Coronary artery (tissue), 2 donors: ENCODE data around the gene FKBP5.
A peak's percentile ranks its signal among the peaks of the same experiment; 100 is the strongest.

ENCODE experiments used
- DNase-seq: peaks from one replicate; pipeline ENCODE4 v3.0.0-alpha.2; 2017; ENCODE audit warnings: low spot score
- H3K27ac ChIP-seq, 2 donors: fragments of 200-600 bp; sonication (generic); one replicate each; pipeline ENCODE4 v1.5.1; 2016 to 2019
- H3K4me3 ChIP-seq: fragments of 200-600 bp; sonication (generic); 2 replicates; pipeline ENCODE4 v1.5.1; 2016; ENCODE audit warnings: mild to moderate bottlenecking, moderate library complexity
- TF ChIP-seq, protein P1 (sequence below): fragments of 200-600 bp; sonication (generic); IDR thresholded peaks from one replicate; pipeline ENCODE4 v1.5.1; 2019; ENCODE audit warnings: antibody characterized with exemption

The FKBP5 gene

GRCh38 chr6:35633579-35634089, 55.1 kb downstream of the FKBP5 start:
- H3K27ac ChIP-seq = peak overlapping the region in 1 of 2 donors; percentile 1
- TF ChIP-seq, protein P1, sequence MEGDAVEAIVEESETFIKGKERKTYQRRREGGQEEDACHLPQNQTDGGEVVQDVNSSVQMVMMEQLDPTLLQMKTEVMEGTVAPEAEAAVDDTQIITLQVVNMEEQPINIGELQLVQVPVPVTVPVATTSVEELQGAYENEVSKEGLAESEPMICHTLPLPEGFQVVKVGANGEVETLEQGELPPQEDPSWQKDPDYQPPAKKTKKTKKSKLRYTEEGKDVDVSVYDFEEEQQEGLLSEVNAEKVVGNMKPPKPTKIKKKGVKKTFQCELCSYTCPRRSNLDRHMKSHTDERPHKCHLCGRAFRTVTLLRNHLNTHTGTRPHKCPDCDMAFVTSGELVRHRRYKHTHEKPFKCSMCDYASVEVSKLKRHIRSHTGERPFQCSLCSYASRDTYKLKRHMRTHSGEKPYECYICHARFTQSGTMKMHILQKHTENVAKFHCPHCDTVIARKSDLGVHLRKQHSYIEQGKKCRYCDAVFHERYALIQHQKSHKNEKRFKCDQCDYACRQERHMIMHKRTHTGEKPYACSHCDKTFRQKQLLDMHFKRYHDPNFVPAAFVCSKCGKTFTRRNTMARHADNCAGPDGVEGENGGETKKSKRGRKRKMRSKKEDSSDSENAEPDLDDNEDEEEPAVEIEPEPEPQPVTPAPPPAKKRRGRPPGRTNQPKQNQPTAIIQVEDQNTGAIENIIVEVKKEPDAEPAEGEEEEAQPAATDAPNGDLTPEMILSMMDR = no peak
- no peak overlapping the region for H3K4me3 ChIP-seq
- DNase-seq = no peak

DNA sequence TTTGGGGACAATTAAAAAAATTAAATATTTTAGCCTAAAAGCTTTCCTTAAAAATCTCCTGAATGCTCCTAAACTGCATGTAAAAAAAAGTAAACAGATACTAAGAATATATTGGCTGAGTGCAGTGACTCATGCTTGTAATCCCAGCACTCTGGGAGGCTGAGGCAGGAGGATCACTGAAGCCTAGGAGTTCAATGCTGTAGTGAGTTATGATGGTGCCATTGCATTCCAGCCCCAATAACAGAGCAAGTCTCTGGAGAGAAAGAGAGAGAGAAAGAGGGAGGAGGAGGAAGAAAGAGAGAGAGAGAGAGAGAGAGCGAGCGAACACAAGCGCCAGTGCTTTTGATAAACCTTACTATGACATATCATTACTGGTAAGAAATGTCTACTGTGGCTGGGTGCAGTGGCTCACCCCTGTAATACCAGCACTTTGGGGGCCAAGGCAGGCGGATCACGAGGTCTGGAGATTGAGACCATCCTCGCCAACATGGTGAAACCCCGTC, 58.8 kb downstream of the FKBP5 start:
- TF ChIP-seq, protein P1 = no peak
- Histone ChIP-seq H3K4me3 (no peak overlapping the region), H3K27ac (no peak overlapping the region)
- DNase-seq = no peak

GRCh38 chr6:35626401-35626800, 62.3 kb downstream of the FKBP5 start:
- TF ChIP-seq, protein P1 = no peak
- Histone ChIP-seq H3K4me3 (no peak overlapping the region), H3K27ac (no peak overlapping the region)
- DNase-seq = no peak

- no peak overlapping the region for H3K4me3 ChIP-seq
- DNase-seq = no peak
- H3K27ac ChIP-seq = no peak overlapping the region
- TF ChIP-seq, protein P1 = peak; percentile 16
These were observed 64.2 kb downstream of the FKBP5 start for GRCh38 chr6:35624341-35625070.

DNA sequence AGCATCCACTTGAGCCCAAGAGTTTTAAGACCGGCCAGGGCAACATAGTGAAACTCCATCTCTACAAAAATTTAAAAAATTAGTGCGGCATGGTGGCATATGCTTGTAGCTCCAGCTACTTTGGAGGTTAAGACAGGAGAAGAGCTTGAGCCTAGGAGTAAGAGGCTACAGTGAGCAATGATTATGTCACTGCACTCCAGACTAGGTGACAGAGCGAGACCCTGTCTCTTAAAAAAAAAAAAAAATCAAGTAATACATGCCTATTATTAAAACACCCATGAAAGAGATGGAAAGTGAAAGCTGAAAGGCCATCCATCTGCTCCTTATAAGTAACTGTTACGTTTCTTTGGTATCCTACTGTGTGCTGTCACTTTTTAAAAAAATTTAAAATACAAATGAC, 66.4 kb downstream of the FKBP5 start:
- no peak for DNase-seq
- H3K27ac ChIP-seq = no peak overlapping the region
- H3K4me3 ChIP-seq = no peak overlapping the region
- TF ChIP-seq, protein P1 = no peak

DNA sequence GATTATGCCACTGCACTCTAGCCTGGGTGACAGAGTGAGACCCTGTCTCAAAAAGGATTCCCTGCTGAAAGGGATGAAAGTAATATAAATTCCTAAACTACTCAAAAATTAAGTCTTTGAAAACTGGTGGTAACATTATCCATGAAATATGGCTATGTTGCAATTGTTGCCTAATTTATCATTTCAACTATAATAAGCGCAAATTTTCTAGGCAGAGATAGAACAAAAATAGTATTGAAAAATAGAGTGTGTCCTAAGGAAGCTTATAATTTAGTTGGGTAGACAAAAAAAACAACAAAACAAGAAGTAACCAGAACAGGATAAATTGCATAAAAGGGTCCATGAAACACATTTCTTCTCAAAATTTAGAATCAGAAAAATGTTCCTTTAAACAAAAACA, 68.0 kb downstream of the FKBP5 start:
- Histone ChIP-seq H3K27ac (no peak overlapping the region), H3K4me3 (no peak overlapping the region)
- TF ChIP-seq, protein P1 = no peak
- no peak for DNase-seq

GRCh38 chr6:35613762-35614161, 75.0 kb downstream of the FKBP5 start:
- DNase-seq = no peak
- H3K4me3 ChIP-seq = no peak overlapping the region
- TF ChIP-seq, protein P1 = no peak
- no peak overlapping the region for H3K27ac ChIP-seq
